NCI-H2227 (cell line): ENCODE measurements around the gene SNX9.

Experiments
- DNase-seq: peaks from one replicate; lab custom pipeline; 2025; ENCODE audit not compliant: unreplicated experiment; lab: John Stamatoyannopoulos, UW

SNX9 gene

GRCh38 chr6:157975456-157975855 is 152.4 kb downstream of the SNX9 start:
- no peak for DNase-seq

DNA sequence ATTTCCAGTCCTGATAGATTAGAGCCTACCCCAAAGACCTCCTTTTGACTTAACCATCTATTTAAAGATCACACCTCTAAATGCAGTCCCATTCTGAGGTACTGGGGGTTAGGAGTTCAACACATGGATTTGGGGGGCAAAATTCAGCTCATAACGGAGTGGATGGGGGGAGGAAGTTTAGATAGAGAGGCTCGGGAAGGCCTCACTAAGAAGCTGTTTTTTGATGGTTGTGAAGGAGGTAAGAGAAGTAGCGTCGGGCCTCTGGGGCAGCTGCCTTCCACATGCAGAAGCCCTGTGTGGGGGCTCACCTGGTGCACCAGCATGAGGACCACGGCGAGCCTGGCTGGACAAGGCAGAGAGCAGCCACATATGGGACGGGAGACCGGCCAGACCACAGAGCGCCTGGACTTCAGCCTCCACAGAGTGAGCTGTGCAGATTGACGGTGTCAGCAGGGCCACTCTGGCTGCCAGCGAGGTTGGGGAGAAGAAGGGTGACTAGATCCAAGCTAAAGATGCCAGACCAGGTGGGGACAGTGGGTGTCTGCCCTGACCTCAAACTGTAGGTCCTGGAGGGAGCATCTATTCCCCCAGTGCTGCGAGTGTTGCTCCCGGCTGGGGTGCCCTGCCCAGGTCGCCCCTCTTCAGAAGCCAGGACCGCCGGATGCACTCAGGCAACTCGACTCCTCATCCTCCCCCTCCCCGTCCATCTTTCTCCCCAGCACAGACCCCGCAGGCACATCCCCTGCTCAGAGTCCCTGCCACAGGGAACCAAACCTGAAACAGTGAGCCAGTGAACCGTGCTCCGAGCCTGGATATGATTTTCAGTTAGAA is 153.5 kb downstream of the SNX9 start:
- no peak for DNase-seq

GRCh38 chr6:157977176-157977804 is 154.2 kb downstream of the SNX9 start:
- no peak for DNase-seq

DNA sequence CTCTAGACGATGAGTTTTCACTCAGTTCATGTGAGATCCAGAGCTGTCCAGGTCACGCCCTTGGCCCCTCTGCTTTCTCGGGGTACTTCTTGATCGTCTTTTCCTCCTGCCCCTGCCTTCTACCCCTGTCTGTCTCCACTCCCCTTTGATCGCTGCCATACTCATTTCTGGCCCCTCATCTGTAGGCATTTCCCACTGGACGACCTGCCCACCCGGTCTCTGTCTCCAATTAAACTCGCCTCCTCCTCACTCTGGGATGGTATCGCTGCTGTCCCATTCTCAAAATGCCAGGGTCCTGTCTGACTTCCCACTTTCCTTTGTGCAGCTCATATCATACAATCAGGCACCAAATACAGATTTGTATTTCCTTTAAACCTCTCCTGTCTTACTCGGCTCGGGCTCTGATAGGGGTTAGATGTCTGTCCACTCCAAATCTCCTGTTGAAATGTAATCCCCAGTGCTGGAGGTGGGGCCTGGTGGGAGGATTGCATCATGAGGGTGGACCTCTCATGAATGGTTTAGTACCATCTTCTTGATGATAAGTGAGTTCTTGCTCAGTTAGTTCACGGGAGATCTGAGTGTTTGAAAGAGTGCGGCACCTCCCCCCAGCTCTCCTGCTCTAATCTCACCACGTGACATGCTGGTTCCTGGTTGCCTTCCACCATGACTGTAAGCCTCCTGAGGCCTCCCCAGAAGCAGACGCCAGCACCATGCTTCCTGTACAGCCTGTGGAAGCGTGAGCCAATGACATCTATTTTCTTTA is 155.2 kb downstream of the SNX9 start:
- no peak for DNase-seq

DNA sequence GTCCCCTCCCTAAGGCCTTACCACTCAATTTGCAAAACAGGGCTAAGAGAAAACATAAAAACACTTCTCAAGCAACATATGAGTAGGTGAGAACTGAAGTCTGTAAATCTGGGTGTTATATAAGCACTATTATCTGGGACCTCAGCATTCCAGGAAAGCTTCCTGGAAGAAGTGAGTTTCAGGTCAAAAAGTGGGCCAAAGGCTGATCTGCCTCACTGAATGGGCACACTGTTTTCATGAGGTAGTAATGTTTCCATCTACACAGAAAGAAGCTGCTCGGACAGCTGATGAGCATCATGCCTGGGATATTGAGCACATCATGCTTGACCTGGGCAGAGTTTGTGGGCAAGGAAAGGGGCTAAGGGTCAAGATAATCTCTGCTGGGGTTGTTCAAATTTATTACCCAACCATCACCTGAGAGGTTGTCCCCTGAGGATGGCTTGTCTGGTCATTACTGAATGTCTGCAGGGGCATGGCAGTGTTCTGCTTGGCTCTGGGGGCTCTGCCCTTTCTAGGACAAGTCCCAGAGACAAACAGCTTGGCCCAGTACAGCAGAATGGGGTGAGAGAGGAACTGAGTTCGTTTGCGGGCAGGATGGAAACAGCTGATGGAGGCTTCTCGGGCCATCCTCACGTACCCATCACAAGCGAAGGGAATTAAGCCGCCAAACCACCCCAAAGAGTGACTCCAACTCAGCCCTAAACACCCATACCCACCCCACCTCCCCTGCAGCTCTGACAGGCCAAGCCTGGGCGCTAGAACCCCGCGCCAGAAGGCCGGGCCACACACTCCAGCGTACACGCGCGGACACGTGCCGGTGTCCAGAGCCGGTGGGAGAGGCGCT is 157.5 kb downstream of the SNX9 start:
- no peak for DNase-seq

- DNase-seq, result no peak
Observed at GRCh38 chr6:157981132-157981394, 158.0 kb downstream of the SNX9 start.

DNA sequence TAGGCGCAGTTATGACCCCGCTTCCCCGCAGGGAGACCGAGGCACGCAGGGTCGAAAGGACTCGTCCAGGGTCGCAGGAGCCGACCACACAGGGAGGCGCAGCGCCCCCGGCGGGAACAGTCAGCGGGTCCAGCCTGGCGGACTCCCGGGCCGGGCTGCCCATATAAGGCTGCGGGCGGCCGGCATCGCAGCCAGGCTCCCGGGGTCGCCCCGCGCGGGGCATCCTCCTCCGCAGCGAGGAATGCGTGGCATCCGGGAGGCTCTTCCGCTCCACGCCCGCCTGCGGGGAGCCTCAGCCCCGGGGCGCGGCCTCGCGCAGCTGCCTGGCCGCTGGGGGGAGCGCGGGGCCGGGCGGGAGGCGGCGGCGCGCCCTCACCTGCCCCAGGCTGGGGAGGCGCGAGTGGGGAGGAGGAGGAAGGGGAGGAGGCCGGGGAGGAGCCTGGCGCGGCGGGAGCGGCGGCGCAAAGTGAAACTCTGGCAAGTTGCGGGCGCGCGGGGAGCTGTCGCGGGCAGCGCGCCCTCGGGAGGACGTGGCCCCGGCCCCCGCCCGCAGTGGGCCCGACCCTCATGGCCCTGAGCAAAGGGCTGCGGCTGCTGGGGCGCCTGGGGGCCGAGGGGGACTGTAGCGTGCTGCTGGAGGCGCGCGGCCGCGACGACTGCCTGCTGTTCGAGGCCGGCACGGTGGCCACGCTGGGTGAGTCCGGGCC is 158.5 kb downstream of the SNX9 start, which contains the start of gene SYNJ2:
TSS of gene SYNJ2 (plus strand) at position 469 of the 707 bp plus-strand sequence. CDS start at position 568, 99 bp downstream.
- DNase-seq, result peak; percentile 71

DNA sequence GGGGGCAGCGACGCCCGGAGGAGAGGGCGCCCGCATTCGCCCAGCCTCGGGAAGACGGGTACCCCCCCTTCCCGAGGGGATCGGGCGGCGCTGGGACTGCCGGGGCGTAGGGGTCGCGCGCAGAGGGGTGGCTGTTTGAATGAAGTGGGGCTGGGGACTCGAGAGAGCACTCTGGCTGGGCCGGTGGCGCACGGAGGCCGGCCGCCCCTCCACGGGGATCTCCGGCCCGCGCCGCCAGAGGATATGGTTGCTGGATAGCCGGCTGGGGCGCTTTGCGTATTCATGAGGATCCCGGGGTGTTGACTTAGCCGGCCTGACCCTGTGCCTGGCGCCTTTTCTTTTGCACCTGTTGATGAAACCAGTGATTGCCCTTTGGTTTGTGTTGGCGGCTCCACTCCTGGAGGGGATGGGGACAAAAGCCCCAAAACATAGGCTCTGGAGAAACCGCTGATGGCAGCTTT is 159.1 kb downstream of the SNX9 start:
- DNase-seq, result peak; percentile 18

DNA sequence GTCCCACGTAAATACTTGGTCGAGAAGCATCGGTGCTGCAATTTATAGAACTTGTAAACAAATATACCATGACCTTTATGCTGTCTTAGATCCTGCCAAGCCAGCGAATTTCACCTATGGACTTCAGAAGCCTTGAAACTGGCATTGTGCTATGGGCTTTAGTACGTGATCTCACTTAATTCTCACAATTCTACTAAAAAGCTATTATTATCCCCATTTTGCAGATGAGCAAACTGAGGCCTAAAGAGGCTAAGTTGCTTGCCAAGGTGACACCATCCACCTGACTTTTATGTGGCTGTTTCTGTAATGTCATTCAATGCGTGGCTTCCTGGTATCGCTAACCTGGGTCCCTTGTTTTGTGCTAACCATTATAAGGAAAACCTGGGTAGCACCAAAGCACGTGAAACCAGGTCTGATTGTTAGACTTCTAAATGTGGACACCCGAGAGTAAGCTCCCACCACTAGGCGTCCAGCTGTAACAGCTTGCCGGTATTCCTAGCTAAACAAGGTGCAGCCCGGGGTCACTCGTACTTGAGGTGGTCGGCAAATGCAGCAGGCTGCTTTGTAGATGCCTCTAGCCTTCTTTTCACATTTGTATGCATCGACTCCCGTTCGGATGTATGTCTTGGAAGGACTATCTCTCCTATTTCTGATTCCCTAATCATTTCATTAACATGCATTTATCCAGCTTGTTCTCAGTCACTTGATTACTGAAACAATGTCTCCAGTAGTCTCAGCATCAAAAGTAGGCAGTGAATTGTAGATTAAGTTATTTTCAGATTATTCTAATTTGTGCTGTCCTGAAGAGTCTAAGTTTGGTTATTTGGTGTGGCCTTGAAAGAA is 159.7 kb downstream of the SNX9 start:
- no peak for DNase-seq

DNA sequence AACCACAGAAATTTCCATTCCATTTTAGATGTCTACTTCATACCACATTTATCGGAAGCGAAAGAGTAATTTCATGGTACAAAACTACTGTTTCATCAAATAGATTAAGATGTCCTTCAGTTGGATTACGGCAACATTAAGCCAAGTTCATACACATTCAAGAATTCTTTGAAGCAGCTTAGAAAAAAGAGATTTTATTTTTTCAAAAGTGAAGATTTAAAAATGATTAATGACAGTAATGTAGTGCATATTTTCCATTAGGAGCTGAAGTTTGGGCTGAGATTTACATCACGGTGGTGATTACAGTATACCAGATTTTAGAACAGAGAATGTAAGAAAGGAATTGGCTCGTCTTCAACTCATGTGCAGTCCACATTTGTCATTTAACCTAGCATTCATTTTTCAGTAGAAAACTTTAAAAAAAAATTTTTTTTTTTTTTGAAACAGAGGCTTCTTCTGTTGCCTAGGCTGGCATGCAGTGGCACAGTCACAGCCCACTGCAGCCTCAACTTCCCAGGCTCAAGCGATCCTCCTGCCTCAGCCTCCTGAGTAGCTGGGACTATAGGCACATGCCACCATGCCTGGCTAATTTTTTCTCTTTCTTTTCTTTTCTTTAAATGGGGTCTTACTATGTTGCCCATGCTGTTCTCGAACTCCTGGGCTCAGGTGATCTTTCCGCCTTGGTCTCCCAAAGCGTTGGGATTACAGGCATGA is 160.5 kb downstream of the SNX9 start:
- DNase-seq, result no peak

DNA sequence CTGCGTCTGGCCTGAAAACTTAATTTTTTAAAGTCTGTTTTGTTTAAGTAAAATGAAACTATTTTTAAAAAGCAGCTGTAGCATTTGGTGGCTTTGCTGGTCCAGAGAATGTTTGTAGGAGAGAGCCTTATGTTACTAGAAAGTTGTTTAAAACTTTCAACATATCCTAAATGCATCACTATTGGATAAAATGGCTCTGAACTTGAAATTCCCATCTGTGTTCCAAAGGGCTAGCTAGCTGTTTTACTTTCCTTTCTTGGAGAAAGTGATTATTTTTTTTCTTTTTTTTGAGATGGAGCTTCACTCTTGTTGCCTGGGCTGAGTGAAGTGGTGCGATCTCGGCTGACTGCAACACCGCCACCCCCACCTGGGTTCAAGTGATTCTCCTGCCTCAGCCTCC is 161.1 kb downstream of the SNX9 start:
- DNase-seq, result no peak

DNA sequence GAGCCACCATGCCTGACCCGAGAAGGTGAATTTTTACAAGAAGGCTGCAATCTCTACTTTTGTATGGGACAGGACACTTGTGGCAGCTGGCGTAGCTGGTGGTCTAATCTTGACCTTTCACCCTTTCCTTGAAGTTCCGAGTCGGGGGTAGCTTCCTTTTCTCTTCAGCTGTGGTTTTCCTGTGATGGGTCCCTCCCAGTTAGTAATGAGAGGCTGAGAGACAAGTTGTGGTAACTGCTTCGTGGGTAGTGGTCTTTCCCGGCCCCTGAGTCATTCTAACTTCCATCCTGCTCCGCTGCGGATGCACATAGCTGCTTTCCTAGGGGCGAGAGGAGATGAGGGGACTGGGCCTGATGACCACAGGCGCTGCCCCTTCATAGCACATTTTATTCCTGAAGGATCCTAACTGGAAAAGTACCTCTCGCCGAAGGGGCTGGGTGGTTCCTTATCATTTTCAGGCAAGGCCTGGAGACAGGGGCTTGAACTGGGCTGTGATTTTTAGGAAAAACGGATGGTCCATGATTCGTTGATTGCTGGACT is 161.7 kb downstream of the SNX9 start:
- DNase-seq, result no peak

GRCh38 chr6:157985378-157986155 is 162.5 kb downstream of the SNX9 start:
- DNase-seq, result no peak

- DNase-seq, result no peak
Observed at GRCh38 chr6:157987788-157988699, 165.0 kb downstream of the SNX9 start.

- no peak for DNase-seq
Observed at GRCh38 chr6:157988700-157989063, 165.6 kb downstream of the SNX9 start.

DNA sequence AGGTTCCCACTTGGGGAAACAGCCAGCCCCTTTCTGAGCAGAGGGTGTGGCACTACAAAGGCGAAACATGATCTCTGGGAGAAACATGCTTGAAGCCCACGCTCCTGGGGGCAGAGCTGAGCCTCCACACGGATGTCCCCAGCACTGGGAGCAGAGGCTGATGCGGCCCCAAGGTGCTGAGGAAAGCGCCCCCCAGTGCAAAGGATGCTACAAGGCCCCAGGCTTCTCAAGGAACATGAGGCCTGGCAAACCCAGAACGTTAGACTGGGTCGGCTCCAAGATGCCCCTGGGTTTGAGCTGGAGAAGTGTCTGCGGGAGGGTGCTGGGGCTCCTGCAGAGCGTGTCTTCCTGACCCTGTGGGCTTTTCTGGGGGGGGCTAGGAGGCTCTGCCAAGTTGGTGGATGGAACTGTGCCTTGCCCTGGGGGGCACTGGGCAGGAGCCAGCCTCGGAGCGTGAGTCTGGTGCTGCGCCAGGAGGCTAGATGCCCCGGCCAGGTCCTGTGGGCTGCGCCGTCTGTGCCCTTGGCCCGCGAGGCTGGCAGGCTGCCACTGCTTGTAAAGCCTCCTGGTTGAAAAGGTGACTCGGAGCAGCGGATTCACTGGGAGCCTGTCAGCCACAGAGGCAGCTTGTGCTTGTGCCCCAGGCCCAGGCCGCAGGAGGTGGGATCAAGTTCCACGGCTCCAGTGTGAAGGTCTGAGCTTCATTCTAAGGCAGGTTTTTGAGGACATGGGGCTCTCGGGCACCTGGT is 166.7 kb downstream of the SNX9 start:
- DNase-seq, result no peak
